Measurements from ENCODE around the gene RPL9.
"Not testable (repeated sequence)": the region's sequence is repeated elsewhere in the genome, so short reads cannot be mapped to it uniquely, and the experiment has no call there.

The RPL9 gene

DNA sequence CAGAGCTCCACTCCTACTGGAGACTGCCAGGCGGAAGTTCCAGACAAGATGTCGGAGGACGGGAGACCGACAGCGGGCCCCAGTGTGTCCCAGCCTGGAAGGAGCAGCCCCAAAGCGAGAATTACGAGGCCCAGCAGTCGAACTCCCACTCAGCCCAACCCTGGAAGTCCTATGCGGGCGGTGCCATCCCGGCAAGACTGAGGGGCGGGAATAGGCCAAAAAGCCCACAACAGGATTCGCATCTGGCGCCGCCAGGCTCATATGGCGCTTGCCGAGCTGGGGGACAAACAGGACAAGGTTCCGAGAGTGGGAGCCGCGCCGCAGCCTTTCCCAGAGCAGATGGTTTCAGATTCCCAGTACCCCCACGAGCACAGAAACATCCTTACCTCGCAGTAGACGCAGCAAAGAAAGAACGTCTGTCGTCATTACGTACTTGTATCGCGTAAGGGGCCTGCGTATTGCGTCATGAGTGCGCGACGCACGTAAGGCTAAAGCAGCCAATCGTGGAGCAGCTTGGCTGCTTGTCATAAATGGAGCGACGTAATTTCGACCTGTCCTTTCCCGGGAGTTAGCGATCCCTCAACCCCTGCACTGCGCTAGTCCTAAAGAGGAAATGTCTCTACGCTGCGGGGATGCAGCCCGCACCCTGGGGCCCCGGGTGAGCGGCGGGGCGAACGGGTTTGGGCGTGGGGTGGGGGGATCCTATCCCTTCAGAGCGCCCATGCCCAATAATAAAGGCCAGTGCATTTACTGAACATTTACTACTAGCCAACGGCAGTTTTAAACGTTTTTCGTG, at the start of gene RPL9, which contains the start of gene LIAS:
Gene RPL9, minus strand, starts transcription at position 418 of the 796 bp plus-strand sequence. CDS start 483 bp downstream, outside the sequence.
Gene LIAS, plus strand, starts transcription at position 552 of the 796 bp plus-strand sequence. Its CDS starts 62 bp downstream, at position 614.
- peak; percentile 87 for DNase-seq

GRCh38 chr4:39505581-39505980, 46.9 kb upstream of the RPL9 start:
- DNase-seq: no peak

GRCh38 chr4:39504538-39504937, 45.8 kb upstream of the RPL9 start:
- no peak for DNase-seq

DNA sequence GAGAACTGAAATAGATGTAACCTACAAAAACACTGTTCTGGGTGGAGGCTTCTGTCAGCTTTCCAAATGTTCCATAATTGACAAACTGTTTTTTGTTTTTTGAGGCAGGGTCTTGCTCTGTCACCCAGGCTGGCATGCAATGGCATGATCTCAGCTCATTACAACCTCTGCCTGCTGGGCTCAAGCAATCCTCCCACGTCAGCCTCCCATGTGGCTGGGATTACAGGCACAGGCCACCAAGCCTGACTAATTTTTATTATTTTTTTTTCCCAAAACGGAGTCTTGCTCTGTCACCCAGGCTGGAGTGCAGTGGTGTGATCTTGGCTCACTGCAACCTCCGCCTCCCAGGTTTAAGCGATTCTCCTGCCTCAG, 43.9 kb upstream of the RPL9 start:
- not testable (repeated sequence) for DNase-seq

DNA sequence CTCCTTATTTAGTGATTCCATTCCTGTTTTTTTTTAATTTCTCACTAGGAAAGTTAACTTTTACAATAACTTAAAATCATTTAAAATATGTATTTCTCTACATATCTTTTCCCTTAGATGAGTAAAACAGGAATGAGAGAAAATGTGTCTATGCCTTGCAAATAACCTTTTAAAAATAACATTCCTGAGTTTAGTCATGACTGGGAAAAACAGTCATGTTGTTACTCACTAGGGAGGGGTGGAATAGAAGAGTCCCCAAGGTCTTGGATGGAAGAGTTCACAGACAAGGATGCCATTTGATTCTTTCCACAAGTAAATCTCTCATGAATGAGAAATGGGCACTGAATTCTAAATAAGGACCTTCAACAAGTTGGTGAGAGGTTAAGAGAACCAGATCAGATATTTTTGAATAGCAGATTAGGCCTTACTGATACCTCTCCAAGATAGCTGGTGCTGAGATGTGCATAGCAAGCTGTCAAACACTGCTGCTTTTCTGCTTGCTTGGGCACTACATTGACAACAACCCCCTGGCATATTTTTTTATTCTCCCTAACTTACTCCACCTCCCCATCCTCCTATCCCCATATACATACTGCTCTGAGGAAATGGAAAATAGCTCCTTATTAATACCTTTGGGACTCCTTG, 43.4 kb upstream of the RPL9 start:
- no peak for DNase-seq

- DNase-seq: no peak
Observed at GRCh38 chr4:39498727-39499020, 40.0 kb upstream of the RPL9 start.

GRCh38 chr4:39497909-39498726, 39.4 kb upstream of the RPL9 start:
- no peak for DNase-seq

DNA sequence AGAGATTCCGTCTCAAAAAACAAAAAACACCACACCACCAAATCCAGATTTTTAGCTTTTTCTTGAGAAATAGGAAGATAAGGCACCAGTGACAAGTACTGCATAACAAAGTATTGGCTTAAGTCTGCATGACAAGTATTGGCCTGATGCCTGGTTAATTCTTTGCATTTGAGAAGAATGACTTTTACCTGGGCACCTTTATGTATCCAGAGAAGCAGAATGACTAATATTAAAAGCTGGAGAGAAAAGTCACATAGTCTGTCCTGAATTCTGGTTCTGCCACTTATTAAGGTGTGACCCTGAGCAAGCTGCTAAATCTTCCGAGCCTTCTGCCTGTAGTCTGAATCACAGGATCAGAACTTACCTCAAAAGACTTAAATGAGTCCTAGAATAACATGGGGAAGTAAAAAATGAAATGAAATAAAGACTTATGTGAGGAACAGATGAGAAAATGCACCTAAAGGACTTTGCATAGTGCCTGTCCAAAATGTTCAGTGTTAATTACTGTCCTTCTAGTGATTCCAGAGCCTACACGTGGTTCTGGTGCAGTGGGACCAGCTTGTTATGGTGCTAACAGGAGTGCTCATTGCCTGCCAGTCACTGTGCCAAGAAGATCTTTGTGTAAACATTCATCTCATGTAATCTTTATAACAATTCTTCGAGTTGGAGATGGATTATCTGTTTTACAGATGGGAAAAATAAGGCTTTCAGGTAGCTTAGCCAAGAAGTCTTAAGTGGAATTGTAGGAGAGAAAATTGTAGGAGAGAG, 36.9 kb upstream of the RPL9 start:
- DNase-seq: no peak

DNA sequence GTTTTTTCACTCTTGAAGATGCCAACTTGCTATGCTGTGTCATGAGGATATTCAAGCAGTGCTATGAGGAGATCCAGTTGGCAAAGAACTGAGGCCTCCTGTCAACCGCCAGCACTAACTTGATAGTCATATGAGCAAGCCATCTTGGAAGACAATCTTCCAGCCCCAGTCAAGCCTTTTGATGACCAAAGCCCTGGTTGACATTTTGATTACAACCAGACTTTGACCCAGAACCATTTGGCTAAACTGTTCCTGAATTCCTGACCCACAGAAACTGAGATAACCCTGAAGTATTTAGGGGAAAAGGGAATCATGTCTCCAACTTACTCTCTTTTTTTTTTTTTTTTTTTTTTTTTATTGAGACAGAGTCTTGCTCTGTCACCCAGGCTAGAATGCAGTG, 35.6 kb upstream of the RPL9 start:
- DNase-seq: no peak

- DNase-seq: no peak
Observed at GRCh38 chr4:39490322-39490721, 31.6 kb upstream of the RPL9 start.

DNA sequence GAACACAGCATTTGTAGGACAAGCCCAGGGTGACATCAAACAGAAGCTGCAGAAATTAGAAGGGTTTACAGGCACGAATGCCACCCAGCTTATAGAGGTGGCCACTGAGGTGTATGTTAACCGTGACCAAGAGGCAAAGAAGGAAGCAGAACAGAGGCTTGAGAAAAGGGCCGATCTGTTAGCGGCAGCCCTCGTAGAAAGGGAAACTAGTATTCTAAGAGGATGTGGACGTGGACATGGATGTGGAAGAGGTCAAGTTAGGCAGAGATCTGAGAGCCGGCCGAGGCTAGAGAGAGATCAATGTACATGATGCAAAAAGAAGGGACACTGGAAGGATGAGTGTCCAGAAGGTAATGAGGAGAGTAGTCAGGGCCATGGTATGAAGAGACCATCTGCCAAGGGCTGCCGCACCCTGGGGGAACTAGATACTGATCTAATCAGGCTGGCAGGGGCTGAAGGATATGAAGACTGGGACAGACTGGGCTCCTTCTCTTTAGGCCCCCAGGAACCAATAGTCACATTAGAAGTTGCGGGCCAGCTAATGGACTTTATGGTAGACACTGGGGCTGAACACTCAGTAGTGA, 27.6 kb upstream of the RPL9 start:
- DNase-seq: no peak

- no peak for DNase-seq
Observed at GRCh38 chr4:39484582-39485272, 26.0 kb upstream of the RPL9 start.

DNA sequence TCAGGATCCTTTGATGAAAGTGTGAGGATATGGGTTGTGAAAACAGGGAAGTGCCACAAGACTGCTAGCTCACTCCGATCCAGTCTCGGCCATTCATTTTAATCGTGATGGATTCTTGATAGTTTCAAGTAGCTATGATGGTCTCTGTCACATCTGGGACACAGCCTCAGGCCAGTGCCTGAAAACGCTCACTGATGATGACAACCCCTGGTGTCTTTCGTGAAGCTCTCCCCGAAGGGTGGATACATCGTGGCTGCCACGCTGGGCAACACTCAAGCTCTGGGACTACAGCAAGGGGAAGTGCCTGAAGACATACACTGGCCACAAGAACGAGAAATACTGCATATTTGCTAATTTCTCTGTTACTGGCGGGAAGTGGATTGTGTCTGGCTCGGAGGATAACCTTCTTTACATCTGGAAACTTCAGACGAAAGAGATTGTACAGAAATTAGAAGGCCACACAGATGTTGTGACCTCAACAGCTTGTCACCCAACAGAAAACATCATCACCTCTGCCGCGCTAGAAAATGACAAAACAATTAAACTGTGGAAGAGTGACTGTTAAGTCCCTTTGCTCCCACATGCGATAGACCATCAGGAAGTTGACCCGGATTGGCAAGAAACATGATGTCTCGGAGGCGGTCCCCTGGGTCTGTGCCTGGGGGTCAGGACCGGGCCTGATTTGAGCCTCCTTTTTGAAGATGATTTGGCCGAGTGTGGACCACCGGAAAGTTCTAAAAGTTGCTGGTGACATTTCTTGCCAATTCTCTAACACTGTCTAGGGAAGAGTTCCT, 22.4 kb upstream of the RPL9 start:
- DNase-seq: no peak

DNA sequence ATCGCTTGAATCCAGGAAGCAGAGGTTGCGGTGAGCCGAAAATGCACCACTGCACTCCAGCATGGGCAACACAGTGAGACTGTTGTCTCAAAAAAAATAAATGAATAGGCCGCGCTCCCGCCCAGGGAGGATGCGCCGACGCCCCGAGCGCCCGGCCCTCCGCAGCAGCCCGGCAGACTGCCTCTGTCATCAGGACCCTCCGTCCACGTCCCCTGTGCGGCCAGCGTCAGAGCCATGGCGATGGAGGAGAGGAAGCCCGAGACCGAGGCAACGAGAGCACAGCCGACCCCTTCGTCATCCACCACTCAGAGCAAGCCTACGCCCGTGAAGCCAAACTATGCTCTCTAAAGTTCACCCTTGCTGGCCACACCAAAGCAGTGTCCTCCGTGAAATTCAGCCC, 21.5 kb upstream of the RPL9 start:
- DNase-seq: no peak

DNA sequence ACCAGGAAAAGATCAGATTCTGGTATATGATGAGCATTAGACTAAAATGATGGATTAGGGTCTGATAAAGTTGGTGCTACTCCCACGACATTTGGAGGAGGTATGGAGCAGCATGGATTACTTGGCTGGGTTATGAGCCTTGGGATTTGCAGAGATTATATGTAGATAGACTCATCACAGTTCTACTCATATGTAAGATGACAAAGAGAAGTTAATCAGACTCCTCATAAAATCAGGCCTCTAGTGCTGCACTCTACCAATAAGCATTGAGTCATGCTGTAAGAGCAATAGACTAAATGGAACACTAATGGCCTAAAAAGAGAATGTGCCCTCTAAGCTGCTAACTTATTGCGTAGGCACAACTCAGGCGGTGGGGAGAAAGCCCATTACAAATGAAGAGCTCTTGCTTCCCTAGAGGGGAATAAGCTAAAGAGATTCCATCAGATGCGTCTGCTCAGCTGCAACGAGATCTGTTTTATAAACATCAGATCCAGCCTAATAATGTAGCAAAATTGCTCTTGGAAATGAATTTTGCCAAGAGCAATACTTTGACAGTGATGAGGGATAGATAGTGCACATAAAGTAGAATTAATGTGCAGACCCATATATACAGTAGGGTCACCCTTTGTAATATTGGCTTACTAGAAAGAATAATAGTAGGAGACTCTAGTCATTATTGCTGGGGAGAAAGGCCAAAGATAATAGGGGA, 17.6 kb upstream of the RPL9 start:
- DNase-seq: no peak

DNA sequence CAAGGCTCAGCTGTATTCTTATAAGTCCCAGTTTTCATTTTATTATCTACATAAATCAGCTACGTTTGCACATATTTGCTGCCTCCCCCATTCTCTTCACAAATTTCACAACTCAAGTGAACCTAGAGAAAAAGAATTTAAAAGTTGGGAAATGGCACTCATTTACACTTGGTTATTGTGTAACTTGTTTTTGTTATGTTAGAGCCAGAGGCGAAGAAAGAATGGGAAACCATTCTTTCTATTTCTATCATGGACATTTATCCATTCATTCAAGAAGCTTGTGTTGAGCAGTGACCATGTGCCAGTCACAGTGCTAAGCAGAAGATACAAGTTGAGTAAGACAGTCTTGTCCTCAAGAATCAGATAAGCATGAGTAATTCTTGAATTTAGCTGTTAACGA, 13.7 kb upstream of the RPL9 start:
- DNase-seq: no peak

- no peak for DNase-seq
Observed at GRCh38 chr4:39470402-39470801, 11.7 kb upstream of the RPL9 start.

DNA sequence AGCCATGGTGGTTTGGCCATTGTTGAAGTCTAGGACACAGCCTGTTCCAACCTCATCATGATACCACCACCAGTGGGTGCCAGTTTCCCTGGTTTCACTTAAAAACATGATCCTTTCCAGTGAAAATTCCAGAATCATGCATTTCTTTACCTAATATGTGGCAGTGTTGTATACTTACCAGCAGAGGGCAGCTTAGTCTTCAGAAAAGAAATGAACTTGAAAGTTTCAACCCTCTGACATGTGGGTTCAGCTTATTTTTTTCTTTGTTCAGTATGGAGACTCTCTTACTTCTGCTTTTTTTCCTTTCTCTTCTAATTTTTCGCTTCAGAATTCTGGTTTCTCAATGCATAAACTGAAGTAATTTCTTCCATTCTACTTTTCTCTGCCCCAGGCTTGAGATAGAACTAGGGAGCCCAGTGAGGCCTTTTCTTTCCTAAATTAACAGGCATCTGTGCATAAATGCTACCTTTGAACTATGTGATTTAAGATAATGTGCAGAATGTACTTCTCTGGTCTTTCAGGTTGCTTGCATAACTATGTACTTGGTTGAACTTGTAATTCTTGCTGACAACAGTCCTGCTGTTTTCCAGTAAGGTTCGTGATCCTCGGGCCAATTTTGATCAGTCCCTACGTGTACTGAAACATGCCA, 10.8 kb upstream of the RPL9 start:
- peak; percentile 79 for DNase-seq

DNA sequence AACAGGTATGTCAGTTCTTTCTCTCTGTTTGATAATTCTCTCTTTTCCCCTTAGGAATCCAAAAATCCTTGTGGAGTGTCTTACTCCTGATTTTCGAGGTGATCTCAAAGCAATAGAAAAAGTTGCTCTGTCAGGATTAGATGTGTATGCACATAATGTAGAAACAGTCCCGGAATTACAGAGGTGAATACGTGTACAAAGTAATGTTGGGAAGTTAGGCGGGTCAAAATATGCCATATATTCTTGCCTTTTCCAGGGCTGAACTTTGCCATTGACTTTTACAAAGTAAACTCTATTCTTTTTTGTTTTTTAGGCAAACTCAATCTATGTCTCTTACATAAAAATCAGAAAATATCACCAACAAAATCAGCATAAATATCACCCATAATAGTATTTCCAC, 8.7 kb upstream of the RPL9 start:
- DNase-seq: no peak

- no peak for DNase-seq
Observed at GRCh38 chr4:39466747-39467146, 8.0 kb upstream of the RPL9 start.

All from NCI-H1105 treated with DMSO at 0.1 percent for 48 hours (cell line).